Measurements from ENCODE around the gene METTL16. TPM values are rescaled to one million over a fixed set of nuclear protein-coding genes. Genes with fewer than 3 reads are reported as not detected.

METTL16 gene
- total and polyA plus RNA-seq, 2 of the 4 experiments (the other 2 are of a cell fraction), result 11.8 to 15.4 TPM

DNA sequence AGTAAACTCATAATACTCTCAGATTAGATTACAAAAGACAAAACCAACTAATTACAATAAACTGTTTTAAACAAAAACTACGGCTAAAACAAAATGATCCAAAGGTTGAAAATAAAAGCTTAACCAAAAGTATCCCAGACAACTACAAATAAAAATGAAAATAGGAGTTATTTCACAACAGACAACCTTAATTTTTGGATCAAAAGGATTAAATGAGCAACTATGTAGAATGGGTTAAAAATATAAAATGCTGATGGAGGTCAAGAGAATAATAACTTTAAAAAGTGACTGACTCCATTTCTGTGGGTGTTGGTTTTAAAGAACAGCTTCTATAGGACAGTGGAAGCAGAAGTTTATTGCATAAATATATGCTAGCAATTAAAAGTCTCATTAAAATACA is 28.6 kb downstream of the METTL16 start:
- Histone ChIP-seq H3K9ac (ENCODE audit: low read depth, low read length) (no peak overlapping the region), H3K9me1 (ENCODE audit: insufficient read depth, low read length) (peaks cover 13% of the 10 kb centered on the region), H2BK20ac (ENCODE audit: low read depth, low read length) (no peak overlapping the region), H2BK5ac (ENCODE audit: low read depth, low read length, poor library complexity, severe bottlenecking) (no peak overlapping the region), H4K20me1 (ENCODE audit: insufficient read depth, low read length) (peaks cover 8% of the 10 kb centered on the region; the same call in 1 of the 2 replicates), H2BK15ac (ENCODE audit: low read depth, low read length) (no peak overlapping the region), H3K56ac (ENCODE audit: extremely low read depth, insufficient read depth, low read length) (no peak overlapping the region), H3K4me1 (ENCODE audit: control insufficient read depth, insufficient read depth, low read length) (peaks cover 6% of the 10 kb centered on the region; the same call in 1 of the 2 replicates), H2AFZ (replicated peaks; ENCODE audit: low read length, poor library complexity) (no peak overlapping the region), H4K8ac (ENCODE audit: low read depth in 2 of 2, low read length in 2 of 2) (no peak overlapping the region), H3K14ac (replicated peaks; ENCODE audit: low read depth, low read length) (no peak overlapping the region), H3K4me2 (ENCODE audit: low read depth, low read length) (no peak overlapping the region), H3K27me3 (ENCODE audit: control insufficient read depth, insufficient read depth, low read length) (no peaks in the 10 kb centered on the region), H3K23ac (ENCODE audit: low read depth, low read length) (no peak overlapping the region), H3K4me3 (ENCODE audit: insufficient read depth, low read depth, low read length) (no peak overlapping the region), H2AK5ac (ENCODE audit: low read depth, low read length) (no peak overlapping the region), H3K27ac (ENCODE audit: insufficient read depth, low read length) (no peak overlapping the region), H4K5ac (ENCODE audit: low read depth, low read length) (no peak overlapping the region), H3K9me3 (ENCODE audit: control insufficient read depth, insufficient read depth, low read length) (no peaks in the 10 kb centered on the region), H2AK9ac (replicated peaks; ENCODE audit: low read depth, low read length, poor library complexity) (no peak overlapping the region), H2BK120ac (ENCODE audit: low read depth, low read length) (no peak overlapping the region), H3K36me3 (ENCODE audit: control insufficient read depth, insufficient read depth, low read length) (no peaks in the 10 kb centered on the region), H3K4ac (ENCODE audit: low read depth, low read length) (no peak overlapping the region), H3K79me1 (ENCODE audit: low read depth in 1 of 2, low read length in 2 of 2) (peaks cover 33 to 61% of the 10 kb centered on the region in 2 experiments), H3K18ac (ENCODE audit: low read depth, low read length) (no peak overlapping the region), H4K91ac (ENCODE audit: insufficient read depth, low read depth, low read length) (no peak overlapping the region)
- no CpG with 5 or more reads among the region's 1 CpG for WGBS, 2 experiments (ENCODE audit: extremely low coverage in 2 of 2, insufficient read length in 1 of 2)
- no peak for ATAC-seq (ENCODE audit: low read depth)
- dilution Hi-C loops (cut with HindIII; ENCODE audit: low sequenced_read_pairs, unreplicated experiment) (no loop called here), in situ Hi-C loops (cut with MboI; ENCODE audit: low sequenced_read_pairs) (no loop called here), intact Hi-C loops (cut with micrococcal nuclease) (no loop called here)
- ChIA-PET CTCF (no interaction called here), POLR2A (ENCODE audit: unreplicated experiment) (no interaction called here)
- TF ChIP-seq MXI1 (IDR thresholded peaks at IDR 0.05; ENCODE audit: borderline replicate concordance, low read depth, low read length) (no peak), RAD21 (IDR thresholded peaks at IDR 0.05; ENCODE audit: low read length) (no peak), SMC3 (IDR thresholded peaks at IDR 0.05; ENCODE audit: low read depth, low read length) (no peak)
- TF ChIP-seq, protein P1, sequence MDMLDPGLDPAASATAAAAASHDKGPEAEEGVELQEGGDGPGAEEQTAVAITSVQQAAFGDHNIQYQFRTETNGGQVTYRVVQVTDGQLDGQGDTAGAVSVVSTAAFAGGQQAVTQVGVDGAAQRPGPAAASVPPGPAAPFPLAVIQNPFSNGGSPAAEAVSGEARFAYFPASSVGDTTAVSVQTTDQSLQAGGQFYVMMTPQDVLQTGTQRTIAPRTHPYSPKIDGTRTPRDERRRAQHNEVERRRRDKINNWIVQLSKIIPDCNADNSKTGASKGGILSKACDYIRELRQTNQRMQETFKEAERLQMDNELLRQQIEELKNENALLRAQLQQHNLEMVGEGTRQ (IDR thresholded peaks at IDR 0.05; ENCODE audit: low read depth, low read length), result no peak
- DNase-seq, result no peak
- no TSS peak for BruUV-seq (replicated peaks)
